IPS-20b (cell line): ENCODE results near the gene ABCD2.

ENCODE experiments used
- H3K27ac ChIP-seq: one replicate; pipeline ENCODE4 v1.5.1; 2013; ENCODE audit warnings: low read length
- H3K27me3 ChIP-seq: 2 replicates; pipeline ENCODE4 v1.6.1; 2013; ENCODE audit warnings: mild to moderate bottlenecking, low read length, inconsistent platforms; ENCODE audit not compliant: insufficient read depth
- H3K36me3 ChIP-seq: 2 replicates; pipeline ENCODE4 v1.6.1; 2013; ENCODE audit warnings: low read depth, mild to moderate bottlenecking, inconsistent platforms, low read length, moderate library complexity; ENCODE audit not compliant: insufficient read depth
- H3K4me1 ChIP-seq: 2 replicates; pipeline ENCODE4 v1.6.1; 2013; ENCODE audit warnings: mild to moderate bottlenecking, control low read depth, inconsistent platforms, low read length, moderate library complexity; ENCODE audit not compliant: insufficient read depth
- H3K4me3 ChIP-seq: 2 replicates; pipeline ENCODE4 v1.5.1; 2013; ENCODE audit warnings: mild to moderate bottlenecking, low read length, inconsistent platforms
- H3K9ac ChIP-seq: 2 replicates; pipeline ENCODE4 v1.6.1; 2013; ENCODE audit warnings: low read depth, mild to moderate bottlenecking, inconsistent platforms, low read length, moderate library complexity
- H3K9me3 ChIP-seq: 2 replicates; pipeline ENCODE4 v1.6.1; 2013; ENCODE audit warnings: mild to moderate bottlenecking, low read depth, low read length, inconsistent platforms; ENCODE audit not compliant: insufficient read depth

The ABCD2 gene

GRCh38 chr12:39619660-39620433, at the start of gene ABCD2:
Gene ABCD2, minus strand, starts transcription at chr12:39619803. Its CDS starts 188 bp downstream, at chr12:39619615.
- no peak within 1 kb of the TSS for H3K27ac ChIP-seq
- peak within 1 kb of the TSS; percentile 13; the same call in 1 of the 2 replicates for H3K9ac ChIP-seq
- no peaks in the 10 kb centered on the region for H3K4me1 ChIP-seq

GRCh38 chr12:39660101-39660500, 40.5 kb upstream of the ABCD2 start:
- Histone ChIP-seq H3K9ac (no peak overlapping the region), H3K4me1 (no peaks in the 10 kb centered on the region), H3K27ac (no peak overlapping the region), H3K4me3 (no peak overlapping the region), H3K27me3 (no peaks in the 10 kb centered on the region), H3K9me3 (no peaks in the 10 kb centered on the region), H3K36me3 (no peaks in the 10 kb centered on the region)

More at GRCh38 chr12:39619660-39620433, at the start of gene ABCD2:
- Histone ChIP-seq H3K9me3 (no peaks in the 10 kb centered on the region), H3K27me3 (peaks cover 6% of the 10 kb centered on the region; the same call in 1 of the 2 replicates), H3K4me3 (peak within 1 kb of the TSS; percentile 70), H3K36me3 (no peaks in the 10 kb centered on the region)

GRCh38 chr12:39647383-39647782, 27.8 kb upstream of the ABCD2 start:
- Histone ChIP-seq H3K27ac (no peak overlapping the region), H3K36me3 (no peaks in the 10 kb centered on the region), H3K9me3 (no peaks in the 10 kb centered on the region), H3K4me3 (no peak overlapping the region), H3K9ac (no peak overlapping the region), H3K4me1 (no peaks in the 10 kb centered on the region), H3K27me3 (no peaks in the 10 kb centered on the region)

DNA sequence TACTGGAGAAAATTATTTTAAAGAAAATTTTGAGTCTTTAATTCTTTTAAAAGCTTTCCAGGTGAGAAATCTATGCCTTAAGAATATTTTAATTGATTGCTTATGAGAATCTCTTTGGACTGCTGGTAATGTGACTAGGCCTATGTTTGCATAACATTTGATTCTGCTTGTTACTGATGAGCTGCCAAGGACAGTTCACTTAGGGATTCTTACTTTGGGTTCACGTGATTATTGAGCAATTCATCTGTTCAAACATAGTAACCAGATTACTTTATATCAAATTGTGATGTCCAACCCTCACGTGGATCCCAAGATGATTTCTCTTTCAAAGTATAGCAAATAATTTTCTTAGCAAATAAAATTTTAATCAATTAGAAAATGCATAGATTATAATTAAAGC, 27.4 kb upstream of the ABCD2 start:
- Histone ChIP-seq H3K27ac (no peak overlapping the region), H3K9ac (no peak overlapping the region), H3K27me3 (no peaks in the 10 kb centered on the region)

DNA sequence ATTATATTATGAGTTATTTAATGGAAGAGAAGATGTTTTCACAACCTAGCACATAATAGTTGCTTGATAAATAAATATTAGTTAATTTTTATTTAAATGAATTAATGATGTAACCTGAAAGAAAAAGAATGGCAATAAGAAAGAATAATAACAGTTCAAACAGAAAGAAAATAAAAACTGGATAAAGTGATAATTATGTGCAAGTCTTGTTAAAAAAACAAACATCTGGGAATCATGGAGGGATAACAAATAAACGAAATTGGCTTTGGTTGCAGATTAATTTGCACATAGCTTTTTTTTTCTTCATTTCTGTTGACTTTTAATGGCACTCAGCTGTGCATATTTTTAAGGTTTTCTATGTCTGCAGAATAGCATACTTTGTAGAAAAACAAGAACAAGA, 23.4 kb upstream of the ABCD2 start:
- Histone ChIP-seq H3K27me3 (no peaks in the 10 kb centered on the region), H3K36me3 (no peaks in the 10 kb centered on the region), H3K4me1 (no peaks in the 10 kb centered on the region), H3K9ac (no peak overlapping the region), H3K4me3 (no peak overlapping the region), H3K9me3 (no peaks in the 10 kb centered on the region), H3K27ac (no peak overlapping the region)

More for the DNA sequence above, 27.4 kb upstream of the ABCD2 start:
- no peaks in the 10 kb centered on the region for H3K36me3 ChIP-seq
- H3K9me3 ChIP-seq, result no peaks in the 10 kb centered on the region
- no peaks in the 10 kb centered on the region for H3K4me1 ChIP-seq
- no peak overlapping the region for H3K4me3 ChIP-seq

- H3K9ac ChIP-seq, result no peak overlapping the region
- H3K27ac ChIP-seq, result no peak overlapping the region
- no peak overlapping the region for H3K4me3 ChIP-seq
- no peaks in the 10 kb centered on the region for H3K27me3 ChIP-seq
- no peaks in the 10 kb centered on the region for H3K4me1 ChIP-seq
- H3K36me3 ChIP-seq, result no peaks in the 10 kb centered on the region
- no peaks in the 10 kb centered on the region for H3K9me3 ChIP-seq
These were observed 19.2 kb upstream of the ABCD2 start for GRCh38 chr12:39638840-39639239.

GRCh38 chr12:39638178-39638577, 18.6 kb upstream of the ABCD2 start:
- no peaks in the 10 kb centered on the region for H3K9me3 ChIP-seq
- no peak overlapping the region for H3K4me3 ChIP-seq
- no peaks in the 10 kb centered on the region for H3K36me3 ChIP-seq
- no peak overlapping the region for H3K27ac ChIP-seq
- no peaks in the 10 kb centered on the region for H3K27me3 ChIP-seq
- no peaks in the 10 kb centered on the region for H3K4me1 ChIP-seq
- H3K9ac ChIP-seq, result no peak overlapping the region

- H3K4me3 ChIP-seq, result no peak overlapping the region
- no peaks in the 10 kb centered on the region for H3K4me1 ChIP-seq
- no peaks in the 10 kb centered on the region for H3K9me3 ChIP-seq
- no peaks in the 10 kb centered on the region for H3K27me3 ChIP-seq
- H3K27ac ChIP-seq, result no peak overlapping the region
- H3K9ac ChIP-seq, result no peak overlapping the region
- no peaks in the 10 kb centered on the region for H3K36me3 ChIP-seq
These were observed 13.1 kb upstream of the ABCD2 start for GRCh38 chr12:39632670-39633069.

DNA sequence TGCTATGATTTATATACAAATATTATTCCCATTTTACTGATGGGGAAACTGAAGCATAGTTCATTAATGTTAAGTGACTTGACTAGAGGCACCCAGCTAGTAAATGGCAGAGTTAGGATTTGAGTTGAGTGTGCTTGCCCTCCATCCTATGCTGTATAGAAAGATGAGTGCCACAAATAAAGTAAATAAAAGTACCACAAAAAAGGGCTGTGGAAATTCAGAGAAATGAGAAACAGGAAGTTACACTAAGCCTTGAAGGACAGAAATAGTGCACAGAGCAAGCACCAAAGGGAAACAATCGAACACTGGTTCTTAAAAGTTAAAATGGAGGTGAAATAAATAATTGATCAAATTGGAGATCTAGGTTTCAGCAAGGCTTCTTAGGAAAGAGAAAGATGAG, 9.2 kb upstream of the ABCD2 start:
- Histone ChIP-seq H3K36me3 (no peaks in the 10 kb centered on the region), H3K9ac (no peak overlapping the region), H3K4me1 (no peaks in the 10 kb centered on the region), H3K27me3 (no peaks in the 10 kb centered on the region), H3K27ac (no peak overlapping the region), H3K4me3 (no peak overlapping the region), H3K9me3 (no peaks in the 10 kb centered on the region)

DNA sequence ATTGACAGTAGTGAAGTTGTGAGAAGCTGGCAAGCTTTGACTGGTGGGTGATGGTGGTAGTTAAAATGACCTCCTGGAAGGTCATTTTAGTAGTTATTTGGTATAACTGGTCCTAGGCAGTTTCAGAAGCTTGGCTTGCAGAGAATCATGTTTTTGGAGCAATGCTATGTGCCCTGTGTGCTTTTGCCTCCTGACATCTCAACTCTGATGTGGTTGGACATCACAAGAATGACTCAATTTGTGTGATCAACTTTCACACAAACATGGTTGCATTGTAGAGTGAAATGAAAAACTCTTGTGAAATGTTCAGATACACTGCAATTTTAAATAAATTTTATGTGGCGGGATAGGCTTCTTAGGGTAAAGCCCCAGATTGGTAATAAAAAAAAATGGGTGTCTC, 8.3 kb upstream of the ABCD2 start:
- Histone ChIP-seq H3K27me3 (no peaks in the 10 kb centered on the region), H3K36me3 (no peaks in the 10 kb centered on the region), H3K9ac (no peak overlapping the region), H3K4me3 (no peak overlapping the region), H3K4me1 (no peaks in the 10 kb centered on the region), H3K9me3 (no peaks in the 10 kb centered on the region), H3K27ac (no peak overlapping the region)

- no peak overlapping the region for H3K9ac ChIP-seq
- no peaks in the 10 kb centered on the region for H3K9me3 ChIP-seq
- no peaks in the 10 kb centered on the region for H3K27me3 ChIP-seq
These were observed 6.6 kb upstream of the ABCD2 start for GRCh38 chr12:39626033-39626814.

DNA sequence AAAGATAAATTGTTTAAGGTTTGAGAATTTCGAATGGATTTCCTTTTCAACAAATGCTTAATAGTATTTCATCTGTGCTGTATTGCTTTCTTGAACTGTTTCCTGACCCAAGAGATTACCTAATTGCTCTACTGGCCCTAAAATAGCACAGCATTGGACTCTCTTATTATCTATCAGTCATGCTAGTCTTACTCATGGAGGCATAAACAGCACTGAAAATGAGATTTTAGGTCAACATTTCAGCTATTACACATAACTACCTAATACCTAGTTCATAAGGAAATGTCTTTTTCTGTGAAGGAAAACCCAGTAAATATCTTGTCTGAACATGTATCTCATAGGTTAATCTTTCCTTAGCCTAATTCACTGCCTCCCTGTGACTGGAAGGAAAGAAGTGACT, 4.3 kb upstream of the ABCD2 start:
- no peaks in the 10 kb centered on the region for H3K36me3 ChIP-seq
- H3K9me3 ChIP-seq, result no peaks in the 10 kb centered on the region
- H3K27me3 ChIP-seq, result peaks cover 1% of the 10 kb centered on the region; the same call in 1 of the 2 replicates
- H3K27ac ChIP-seq, result no peak overlapping the region
- H3K4me1 ChIP-seq, result no peaks in the 10 kb centered on the region
- no peak overlapping the region for H3K9ac ChIP-seq
- H3K4me3 ChIP-seq, result no peak overlapping the region

More at GRCh38 chr12:39626033-39626814, 6.6 kb upstream of the ABCD2 start:
- H3K27ac ChIP-seq, result no peak overlapping the region
- no peaks in the 10 kb centered on the region for H3K36me3 ChIP-seq
- H3K4me3 ChIP-seq, result no peak overlapping the region
- H3K4me1 ChIP-seq, result no peaks in the 10 kb centered on the region
